GM21723 (cell line): Measurements from ENCODE around the gene IL36RN.

ENCODE experiments used
- ATAC-seq: cut with Tn5 transposase; IDR thresholded peaks from one replicate; pipeline ENCODE4 v1.9.1; 2021; ENCODE audit warnings: mild to moderate bottlenecking, moderate library complexity; ENCODE audit not compliant: unreplicated experiment

IL36RN gene

GRCh38 chr2:113058998-113059960 is at the start of gene IL36RN:
Gene IL36RN, plus strand, starts transcription at chr2:113059198. Its CDS starts 241 bp downstream, at chr2:113059439.
- no peak for ATAC-seq

- no peak for ATAC-seq
Observed at GRCh38 chr2:113009622-113010021, 49.4 kb upstream of the IL36RN start.

- ATAC-seq = no peak
Observed at GRCh38 chr2:113010088-113010487, 48.9 kb upstream of the IL36RN start.

GRCh38 chr2:113011108-113011507 is 47.9 kb upstream of the IL36RN start:
- no peak for ATAC-seq

GRCh38 chr2:113012436-113013335 is 46.3 kb upstream of the IL36RN start:
- no peak for ATAC-seq

- ATAC-seq = no peak
Observed at GRCh38 chr2:113013336-113013661, 45.7 kb upstream of the IL36RN start.

GRCh38 chr2:113014067-113014466 is 44.9 kb upstream of the IL36RN start:
- ATAC-seq = no peak

- ATAC-seq = no peak
Observed at GRCh38 chr2:113015042-113015441, 44.0 kb upstream of the IL36RN start.

GRCh38 chr2:113015655-113016054 is 43.3 kb upstream of the IL36RN start:
- no peak for ATAC-seq

GRCh38 chr2:113018509-113018908 is 40.5 kb upstream of the IL36RN start:
- no peak for ATAC-seq

GRCh38 chr2:113021312-113021711 is 37.7 kb upstream of the IL36RN start:
- ATAC-seq = no peak

GRCh38 chr2:113024764-113025163 is 34.2 kb upstream of the IL36RN start:
- ATAC-seq = no peak

GRCh38 chr2:113025737-113026136 is 33.3 kb upstream of the IL36RN start:
- ATAC-seq = no peak

GRCh38 chr2:113027691-113028090 is 31.3 kb upstream of the IL36RN start:
- ATAC-seq = no peak

GRCh38 chr2:113028112-113028511 is 30.9 kb upstream of the IL36RN start:
- ATAC-seq = no peak

- no peak for ATAC-seq
Observed at GRCh38 chr2:113032737-113033136, 26.3 kb upstream of the IL36RN start.

GRCh38 chr2:113034016-113034415 is 25.0 kb upstream of the IL36RN start:
- no peak for ATAC-seq

GRCh38 chr2:113036763-113037162 is 22.2 kb upstream of the IL36RN start:
- ATAC-seq = no peak

- no peak for ATAC-seq
Observed at GRCh38 chr2:113038291-113038690, 20.7 kb upstream of the IL36RN start.

- no peak for ATAC-seq
Observed at GRCh38 chr2:113039158-113039557, 19.8 kb upstream of the IL36RN start.

GRCh38 chr2:113039719-113040118 is 19.3 kb upstream of the IL36RN start:
- no peak for ATAC-seq

GRCh38 chr2:113041871-113042270 is 17.1 kb upstream of the IL36RN start:
- no peak for ATAC-seq
